ENCODE measurements around the gene KCND3.

KCND3 gene

GRCh38 chr1:111867868-111868440, 121.5 kb downstream of the KCND3 start:
- no peak for ATAC-seq
- TF ChIP-seq CSRNP3 (CRISPR knock-in tag; IDR thresholded peaks at IDR 0.05) (no peak), OSR1 (CRISPR knock-in tag; IDR thresholded peaks at IDR 0.05) (no peak), ZFP3 (CRISPR knock-in tag; IDR thresholded peaks at IDR 0.05) (no peak), TOX (CRISPR knock-in tag; IDR thresholded peaks at IDR 0.05; ENCODE audit: borderline replicate concordance) (no peak), ZNF8 (CRISPR knock-in tag; IDR thresholded peaks at IDR 0.05) (no peak), ZC3H10 (CRISPR knock-in tag; IDR thresholded peaks at IDR 0.05) (no peak), ARNTL (CRISPR knock-in tag; IDR thresholded peaks at IDR 0.05; ENCODE audit: borderline replicate concordance, low read depth) (no peak), TCF4 (CRISPR knock-in tag; IDR thresholded peaks at IDR 0.05; ENCODE audit: borderline replicate concordance) (no peak), CSDC2 (CRISPR knock-in tag; IDR thresholded peaks at IDR 0.05) (no peak), ZFP30 (CRISPR knock-in tag; IDR thresholded peaks at IDR 0.05) (no peak), TSHZ2 (CRISPR knock-in tag; IDR thresholded peaks at IDR 0.05) (no peak), POU6F1 (CRISPR knock-in tag; IDR thresholded peaks at IDR 0.05; ENCODE audit: borderline replicate concordance, low read depth) (no peak), RARB (CRISPR knock-in tag; IDR thresholded peaks at IDR 0.05) (no peak), PATZ1 (CRISPR knock-in tag; IDR thresholded peaks at IDR 0.05; ENCODE audit: borderline replicate concordance) (no peak), GLIS3 (CRISPR knock-in tag; IDR thresholded peaks at IDR 0.05) (no peak), ZNF70 (CRISPR knock-in tag; IDR thresholded peaks at IDR 0.05) (no peak), PPARA (CRISPR knock-in tag; IDR thresholded peaks at IDR 0.05; ENCODE audit: borderline replicate concordance) (no peak), ZNF565 (CRISPR knock-in tag; conservative IDR thresholded peaks at IDR 0.05; ENCODE audit: low read depth) (no peak), CREB5 (CRISPR knock-in tag; IDR thresholded peaks at IDR 0.05; ENCODE audit: low read depth) (no peak)

GRCh38 chr1:111864862-111865261, 124.6 kb downstream of the KCND3 start:
- ATAC-seq: no peak
- no peak for TF ChIP-seq TOX (CRISPR knock-in tag; IDR thresholded peaks at IDR 0.05; ENCODE audit: borderline replicate concordance)
- TF ChIP-seq ZNF565 (CRISPR knock-in tag; conservative IDR thresholded peaks at IDR 0.05; ENCODE audit: low read depth): no peak
- no peak for TF ChIP-seq POU6F1 (CRISPR knock-in tag; IDR thresholded peaks at IDR 0.05; ENCODE audit: borderline replicate concordance, low read depth)
- no peak for TF ChIP-seq BACH2 (CRISPR knock-in tag; IDR thresholded peaks at IDR 0.05; ENCODE audit: borderline replicate concordance)
- no peak for TF ChIP-seq ARNTL (CRISPR knock-in tag; IDR thresholded peaks at IDR 0.05; ENCODE audit: borderline replicate concordance, low read depth)
- TF ChIP-seq RARB (CRISPR knock-in tag; IDR thresholded peaks at IDR 0.05): no peak
- no peak for TF ChIP-seq CSDC2 (CRISPR knock-in tag; IDR thresholded peaks at IDR 0.05)
- TF ChIP-seq OSR1 (CRISPR knock-in tag; IDR thresholded peaks at IDR 0.05): no peak
- TF ChIP-seq ESRRG (CRISPR knock-in tag; IDR thresholded peaks at IDR 0.05): no peak
- no peak for TF ChIP-seq PATZ1 (CRISPR knock-in tag; IDR thresholded peaks at IDR 0.05; ENCODE audit: borderline replicate concordance)
- no peak for TF ChIP-seq ZNF8 (CRISPR knock-in tag; IDR thresholded peaks at IDR 0.05)
- no peak for TF ChIP-seq ZC3H10 (CRISPR knock-in tag; IDR thresholded peaks at IDR 0.05)
- no peak for TF ChIP-seq ISL1 (CRISPR knock-in tag; IDR thresholded peaks at IDR 0.05)
- no peak for TF ChIP-seq TCF4 (CRISPR knock-in tag; IDR thresholded peaks at IDR 0.05; ENCODE audit: borderline replicate concordance)
- no peak for TF ChIP-seq CSRNP3 (CRISPR knock-in tag; IDR thresholded peaks at IDR 0.05)
- TF ChIP-seq ZFP30 (CRISPR knock-in tag; IDR thresholded peaks at IDR 0.05): no peak
- no peak for TF ChIP-seq PPARA (CRISPR knock-in tag; IDR thresholded peaks at IDR 0.05; ENCODE audit: borderline replicate concordance)
- TF ChIP-seq SNAI2 (CRISPR knock-in tag; IDR thresholded peaks at IDR 0.05): no peak

All from SK-N-SH treated with all-trans-retinoic acid at 6 μM for 48 hours (cell line).